ENCODE data around the gene RNF7.

Gene RNF7

GRCh38 chr3:141708367-141708766 lies 29.7 kb upstream of the RNF7 start:
- no peak overlapping the region for H3K4me3 ChIP-seq (ENCODE audit: low read depth, low read length)
- no peak for TF ChIP-seq CTCF (IDR thresholded peaks at IDR 0.05; ENCODE audit: control insufficient read depth, extremely low read depth, insufficient read depth)
- DNase-seq (ENCODE audit: low read depth), result no peak

- no peak overlapping the region for H3K4me3 ChIP-seq (ENCODE audit: low read depth, low read length)
- no peak for TF ChIP-seq CTCF (IDR thresholded peaks at IDR 0.05; ENCODE audit: control insufficient read depth, extremely low read depth, insufficient read depth)
- no peak for DNase-seq (ENCODE audit: low read depth)
These were observed 28.9 kb upstream of the RNF7 start for GRCh38 chr3:141709126-141709770.

- no peak overlapping the region for H3K4me3 ChIP-seq (ENCODE audit: low read depth, low read length)
- TF ChIP-seq CTCF (IDR thresholded peaks at IDR 0.05; ENCODE audit: control insufficient read depth, extremely low read depth, insufficient read depth), result no peak
- DNase-seq (ENCODE audit: low read depth), result no peak
These were observed 28.0 kb upstream of the RNF7 start for GRCh38 chr3:141710121-141710520.

- H3K4me3 ChIP-seq (ENCODE audit: low read depth, low read length), result no peak overlapping the region
- no peak for TF ChIP-seq CTCF (IDR thresholded peaks at IDR 0.05; ENCODE audit: control insufficient read depth, extremely low read depth, insufficient read depth)
- DNase-seq (ENCODE audit: low read depth), result no peak
These were observed 27.0 kb upstream of the RNF7 start for GRCh38 chr3:141710888-141711616.

GRCh38 chr3:141714671-141715070 lies 23.4 kb upstream of the RNF7 start:
- DNase-seq (ENCODE audit: low read depth), result no peak
- H3K4me3 ChIP-seq (ENCODE audit: low read depth, low read length), result no peak overlapping the region
- TF ChIP-seq CTCF (IDR thresholded peaks at IDR 0.05; ENCODE audit: control insufficient read depth, extremely low read depth, insufficient read depth), result no peak

- H3K4me3 ChIP-seq (ENCODE audit: low read depth, low read length), result no peak overlapping the region
- no peak for TF ChIP-seq CTCF (IDR thresholded peaks at IDR 0.05; ENCODE audit: control insufficient read depth, extremely low read depth, insufficient read depth)
- no peak for DNase-seq (ENCODE audit: low read depth)
These were observed 16.0 kb upstream of the RNF7 start for GRCh38 chr3:141722081-141722480.
